Activated CD8-positive, alpha-beta T cell treated with anti-CD3 and anti-CD28 coated beads, Interleukin-2, amount 10 ng/mL, durations not matched to agents 7 days and 5 days (primary cell): Measurements from ENCODE around the gene PIK3AP1. TPM values are rescaled to one million over a fixed set of nuclear protein-coding genes. Genes with fewer than 3 reads are reported as not detected.

Experiments
- ATAC-seq: fragments of 150-1000 bp; cut with Tn5 transposase; one replicate; pipeline ENCODE4 v1.10.0; 2021; ENCODE audit warnings: moderate library complexity
- CTCF ChIA-PET: fragments of 350-600 bp; sonication (Branson Sonifier 250); formaldehyde crosslinking; loops from one replicate; lab custom pipeline; 2021; ENCODE audit warnings: antibody characterized with exemption; lab: Charles Lee
- POLR2A ChIA-PET: fragments of 350-600 bp; sonication (Branson Sonifier 250); formaldehyde crosslinking; loops from one replicate; lab custom pipeline; 2021; ENCODE audit warnings: antibody characterized with exemption; lab: Charles Lee
- DNase-seq: peaks from one replicate; pipeline ENCODE4 v3.0.0-alpha.2; 2020
- H3K27ac Mint-ChIP-seq: one replicate; pipeline ENCODE4 v1.8.0; 2021; ENCODE audit warnings: mild to moderate bottlenecking, mixed read lengths
- H3K27me3 Mint-ChIP-seq: one replicate; pipeline ENCODE4 v1.8.0; 2021; ENCODE audit warnings: low read depth, mixed read lengths
- H3K36me3 Mint-ChIP-seq: one replicate; pipeline ENCODE4 v1.8.0; 2021; ENCODE audit warnings: low read depth, mixed read lengths
- H3K4me1 Mint-ChIP-seq: one replicate; pipeline ENCODE4 v1.8.0; 2021; ENCODE audit warnings: low read depth, mixed read lengths
- H3K4me3 Mint-ChIP-seq: one replicate; pipeline ENCODE4 v1.8.0; 2021; ENCODE audit warnings: mild to moderate bottlenecking, mixed read lengths
- H3K9me3 Mint-ChIP-seq: one replicate; pipeline ENCODE4 v1.8.0; 2022; ENCODE audit warnings: mixed read lengths; ENCODE audit not compliant: insufficient read depth
- total RNA-seq, 2 experiments: library from RNA; stranded (reverse); gene quantifications; one replicate each; pipeline ENCODE4 v1.2.3, GENCODE V29; 2021

PIK3AP1 gene
- total RNA-seq, 2 experiments from 2014 or later, result 6.2 to 6.8 TPM

- Mint-ChIP-seq H3K27me3 (peaks cover 9% of the 10 kb centered on the region), H3K36me3 (no peaks in the 10 kb centered on the region), H3K4me3 (peak overlapping the region; percentile 90), H3K4me1 (peaks cover 38% of the 10 kb centered on the region), H3K27ac (no peak overlapping the region), H3K9me3 (no peaks in the 10 kb centered on the region)
- CTCF ChIA-PET, result interaction anchor here (1.1 to 1.8 kb wide), 3 partner anchors 77 to 144 kb away, joined by 3 to 8 read pairs (median 4); no protein-coding TSS in a partner anchor
- DNase-seq (no peak), ATAC-seq (no peak)
- POLR2A ChIA-PET, result no interaction called here
These were observed 1.1 kb downstream of the PIK3AP1 start for GRCh38 chr10:96719200-96719599.

- H3K27me3 Mint-ChIP-seq, result peaks cover 9% of the 10 kb centered on the region
- peaks cover 38% of the 10 kb centered on the region for H3K4me1 Mint-ChIP-seq
- H3K9me3 Mint-ChIP-seq, result no peaks in the 10 kb centered on the region
- DNase-seq, result no peak
- ChIA-PET POLR2A (no interaction called here), CTCF (interaction anchor here (1.1 to 1.8 kb wide), 4 partner anchors 76 to 492 kb away, joined by 3 to 8 read pairs (median 4); no protein-coding TSS in a partner anchor)
- H3K36me3 Mint-ChIP-seq, result no peaks in the 10 kb centered on the region
- ATAC-seq, result no peak
- no peak overlapping the region for H3K4me3 Mint-ChIP-seq
- no peak overlapping the region for H3K27ac Mint-ChIP-seq
These were observed 1.9 kb downstream of the PIK3AP1 start for GRCh38 chr10:96718304-96718990.

GRCh38 chr10:96716390-96716789 lies 3.9 kb downstream of the PIK3AP1 start:
- H3K27ac Mint-ChIP-seq, result no peak overlapping the region
- POLR2A ChIA-PET, result no interaction called here
- no peaks in the 10 kb centered on the region for H3K36me3 Mint-ChIP-seq
- H3K9me3 Mint-ChIP-seq, result no peaks in the 10 kb centered on the region
- ATAC-seq (no peak), DNase-seq (no peak)
- H3K4me1 Mint-ChIP-seq, result peaks cover 37% of the 10 kb centered on the region
- CTCF ChIA-PET, result interaction anchor here (1.6 kb wide), 1 partner anchor 73 kb away, joined by 3 read pairs; no protein-coding TSS in a partner anchor
- H3K4me3 Mint-ChIP-seq, result no peak overlapping the region
- H3K27me3 Mint-ChIP-seq, result peaks cover 5% of the 10 kb centered on the region

GRCh38 chr10:96714746-96715255 lies 5.5 kb downstream of the PIK3AP1 start:
- H3K9me3 Mint-ChIP-seq, result no peaks in the 10 kb centered on the region
- ATAC-seq (no peak), DNase-seq (no peak)
- H3K4me1 Mint-ChIP-seq, result peaks cover 27% of the 10 kb centered on the region
- POLR2A ChIA-PET, result no interaction called here
- no peak overlapping the region for H3K4me3 Mint-ChIP-seq
- CTCF ChIA-PET, result no interaction called here
- H3K27ac Mint-ChIP-seq, result no peak overlapping the region
- peaks cover 3% of the 10 kb centered on the region for H3K27me3 Mint-ChIP-seq
- H3K36me3 Mint-ChIP-seq, result no peaks in the 10 kb centered on the region

- Mint-ChIP-seq H3K27ac (no peak overlapping the region), H3K4me3 (no peak overlapping the region), H3K36me3 (no peaks in the 10 kb centered on the region), H3K4me1 (peaks cover 21% of the 10 kb centered on the region), H3K9me3 (no peaks in the 10 kb centered on the region), H3K27me3 (peaks cover 2% of the 10 kb centered on the region)
- CTCF ChIA-PET, result no interaction called here
- ATAC-seq, result no peak
- no peak for DNase-seq
- POLR2A ChIA-PET, result no interaction called here
These were observed 6.2 kb downstream of the PIK3AP1 start for GRCh38 chr10:96714031-96714590.

- ChIA-PET POLR2A (no interaction called here), CTCF (no interaction called here)
- H3K4me3 Mint-ChIP-seq, result no peak overlapping the region
- H3K9me3 Mint-ChIP-seq, result no peaks in the 10 kb centered on the region
- DNase-seq (no peak), ATAC-seq (no peak)
- H3K27ac Mint-ChIP-seq, result no peak overlapping the region
- H3K4me1 Mint-ChIP-seq, result peaks cover 14% of the 10 kb centered on the region
- H3K27me3 Mint-ChIP-seq, result no peaks in the 10 kb centered on the region
- no peaks in the 10 kb centered on the region for H3K36me3 Mint-ChIP-seq
These were observed 7.5 kb downstream of the PIK3AP1 start for GRCh38 chr10:96712662-96713271.

- H3K27ac Mint-ChIP-seq, result no peak overlapping the region
- no peaks in the 10 kb centered on the region for H3K27me3 Mint-ChIP-seq
- H3K4me3 Mint-ChIP-seq, result no peak overlapping the region
- DNase-seq, result no peak
- H3K36me3 Mint-ChIP-seq, result no peaks in the 10 kb centered on the region
- H3K4me1 Mint-ChIP-seq, result no peaks in the 10 kb centered on the region
- POLR2A ChIA-PET, result interaction anchor here (0.5 kb wide), 1 partner anchor 260 kb away, joined by 3 read pairs; no protein-coding TSS in a partner anchor
- no peaks in the 10 kb centered on the region for H3K9me3 Mint-ChIP-seq
- CTCF ChIA-PET, result no interaction called here
- no peak for ATAC-seq
These were observed 9.1 kb downstream of the PIK3AP1 start for GRCh38 chr10:96711048-96711728.

GRCh38 chr10:96709525-96709924 lies 10.8 kb downstream of the PIK3AP1 start:
- no peaks in the 10 kb centered on the region for H3K9me3 Mint-ChIP-seq
- H3K4me1 Mint-ChIP-seq, result no peaks in the 10 kb centered on the region
- ChIA-PET CTCF (no interaction called here), POLR2A (no interaction called here)
- H3K27me3 Mint-ChIP-seq, result no peaks in the 10 kb centered on the region
- no peak overlapping the region for H3K27ac Mint-ChIP-seq
- ATAC-seq (no peak), DNase-seq (no peak)
- H3K4me3 Mint-ChIP-seq, result no peak overlapping the region
- no peaks in the 10 kb centered on the region for H3K36me3 Mint-ChIP-seq

GRCh38 chr10:96708996-96709395 lies 11.3 kb downstream of the PIK3AP1 start:
- Mint-ChIP-seq H3K27ac (no peak overlapping the region), H3K36me3 (no peaks in the 10 kb centered on the region), H3K4me3 (no peak overlapping the region), H3K4me1 (no peaks in the 10 kb centered on the region), H3K9me3 (no peaks in the 10 kb centered on the region), H3K27me3 (no peaks in the 10 kb centered on the region)
- no peak for ATAC-seq
- no peak for DNase-seq
- POLR2A ChIA-PET, result interaction anchor here (0.6 kb wide), 1 partner anchor 12 kb away, joined by 3 read pairs; no protein-coding TSS in a partner anchor
- CTCF ChIA-PET, result no interaction called here

- POLR2A ChIA-PET, result interaction anchor here (0.6 kb wide), 1 partner anchor 13 kb away, joined by 3 read pairs; no protein-coding TSS in a partner anchor
- Mint-ChIP-seq H3K36me3 (no peaks in the 10 kb centered on the region), H3K27me3 (no peaks in the 10 kb centered on the region), H3K4me1 (no peaks in the 10 kb centered on the region), H3K9me3 (no peaks in the 10 kb centered on the region), H3K4me3 (no peak overlapping the region), H3K27ac (no peak overlapping the region)
- ATAC-seq (no peak), DNase-seq (no peak)
- CTCF ChIA-PET, result no interaction called here
These were observed 11.9 kb downstream of the PIK3AP1 start for GRCh38 chr10:96708456-96708855.

- Mint-ChIP-seq H3K27me3 (no peaks in the 10 kb centered on the region), H3K36me3 (no peaks in the 10 kb centered on the region), H3K4me3 (no peak overlapping the region), H3K27ac (no peak overlapping the region), H3K4me1 (no peaks in the 10 kb centered on the region), H3K9me3 (no peaks in the 10 kb centered on the region)
- POLR2A ChIA-PET, result no interaction called here
- ATAC-seq (no peak), DNase-seq (no peak)
- CTCF ChIA-PET, result no interaction called here
These were observed 13.9 kb downstream of the PIK3AP1 start for GRCh38 chr10:96706331-96706853.
